ENCODE measurements around the gene APC2. TPM values are rescaled to one million over a fixed set of nuclear protein-coding genes. Genes with fewer than 3 reads are reported as not detected.

The APC2 gene
- total and polyA plus RNA-seq, 9 donors = under 0.01 to 0.28 (median 0.11) TPM; not detected in 1

GRCh38 chr19:1408300-1409203, 41.4 kb upstream of the APC2 start:
- DNase-seq = peak in 3 of 5 donors; percentile 50 to 68 (median 63)
- Histone ChIP-seq H3K9me3 (no peaks in the 10 kb centered on the region), H3K27ac (peak overlapping the region; percentile 55 to 75), H3K4me3 (peak overlapping the region; percentile 87), H3K4me1 (ENCODE audit: insufficient read depth) (peaks cover 37% of the 10 kb centered on the region), H3K27me3 (no peaks in the 10 kb centered on the region), H3K36me3 (no peaks in the 10 kb centered on the region)
- intact Hi-C loops (cut with DNase I) = no loop called here
- WGBS, 3 donors = 0 to 1% (median 1%) methylated on average over 32 to 69 of the region's 69 CpGs
- no peak for TF ChIP-seq CTCF (IDR thresholded peaks at IDR 0.05)
- no peak for TF ChIP-seq EP300 (IDR thresholded peaks at IDR 0.05)
- TF ChIP-seq POLR2A (IDR thresholded peaks at IDR 0.05) = no peak

- WGBS, 3 donors = 38 to 53% (median 43%) methylated on average over 32 to 33 of the region's 33 CpGs
- H3K27ac ChIP-seq = peak overlapping the region in 1 of 2 donors; percentile 75
- no peaks in the 10 kb centered on the region for H3K27me3 ChIP-seq
- H3K4me3 ChIP-seq = peak overlapping the region; percentile 87
- no peak for DNase-seq
- no peak for TF ChIP-seq POLR2A (IDR thresholded peaks at IDR 0.05)
- no peak for TF ChIP-seq CTCF (IDR thresholded peaks at IDR 0.05)
- no peak for TF ChIP-seq EP300 (IDR thresholded peaks at IDR 0.05)
- H3K4me1 ChIP-seq (ENCODE audit: insufficient read depth) = peaks cover 38% of the 10 kb centered on the region
- no peaks in the 10 kb centered on the region for H3K36me3 ChIP-seq
- H3K9me3 ChIP-seq = no peaks in the 10 kb centered on the region
- intact Hi-C loops (cut with DNase I) = no loop called here
Measured at GRCh38 chr19:1409204-1410005, 40.5 kb upstream of the APC2 start.

- Histone ChIP-seq H3K27ac (no peak overlapping the region), H3K36me3 (no peaks in the 10 kb centered on the region), H3K4me1 (ENCODE audit: insufficient read depth) (peaks cover 43% of the 10 kb centered on the region), H3K9me3 (no peaks in the 10 kb centered on the region), H3K27me3 (no peaks in the 10 kb centered on the region), H3K4me3 (no peak overlapping the region)
- TF ChIP-seq EP300 (IDR thresholded peaks at IDR 0.05) = no peak
- no peak for TF ChIP-seq CTCF (IDR thresholded peaks at IDR 0.05)
- no peak for TF ChIP-seq POLR2A (IDR thresholded peaks at IDR 0.05)
- intact Hi-C loops (cut with DNase I) = no loop called here
- DNase-seq = peak in 1 of 5 donors; percentile 44
- 59 to 73% (median 62%) methylated on average over 23 of the region's 23 CpGs for WGBS, 3 donors
Measured at GRCh38 chr19:1410136-1410786, 39.7 kb upstream of the APC2 start.

GRCh38 chr19:1410789-1411188, 39.1 kb upstream of the APC2 start:
- Histone ChIP-seq H3K9me3 (no peaks in the 10 kb centered on the region), H3K27ac (no peak overlapping the region), H3K4me3 (no peak overlapping the region), H3K36me3 (no peaks in the 10 kb centered on the region), H3K27me3 (no peaks in the 10 kb centered on the region), H3K4me1 (ENCODE audit: insufficient read depth) (peaks cover 43% of the 10 kb centered on the region)
- 61 to 66% (median 66%) methylated on average over 8 to 9 of the region's 9 CpGs for WGBS, 3 donors
- peak in 1 of 5 donors; percentile 24 for DNase-seq
- TF ChIP-seq CTCF (IDR thresholded peaks at IDR 0.05) (no peak), EP300 (IDR thresholded peaks at IDR 0.05) (no peak), POLR2A (IDR thresholded peaks at IDR 0.05) (no peak)
- intact Hi-C loops (cut with DNase I) = no loop called here

Data from ovary (tissue), 9 donors.